H9 (cell line): ENCODE data around the gene PRKD2. TPM values are rescaled to one million over a fixed set of nuclear protein-coding genes. Genes with fewer than 3 reads are reported as not detected.

Experiments used
- DNase-seq: peaks from one replicate; pipeline ENCODE4 v3.0.0-alpha.2; 2017
- H2AFZ ChIP-seq: one replicate; pipeline ENCODE4 v1.6.1; 2013; ENCODE audit warnings: mild to moderate bottlenecking, low read length, control low read depth, moderate library complexity
- H2AK5ac ChIP-seq: 2 replicates; pipeline ENCODE4 v1.6.1; 2013; ENCODE audit warnings: low read length, control low read depth, mixed read lengths; ENCODE audit not compliant: insufficient read length
- H2BK120ac ChIP-seq: one replicate; pipeline ENCODE4 v1.6.1; 2013; ENCODE audit warnings: low read depth, mild to moderate bottlenecking, low read length, control low read depth, inconsistent platforms; ENCODE audit not compliant: poor library complexity, severe bottlenecking
- H2BK12ac ChIP-seq: 2 replicates; pipeline ENCODE4 v1.6.1; 2013; ENCODE audit warnings: low read length, control low read depth, mixed read lengths, low read depth; ENCODE audit not compliant: insufficient read length
- H2BK15ac ChIP-seq: 2 replicates; pipeline ENCODE4 v1.6.1; 2013; ENCODE audit warnings: low read depth, low read length, control low read depth
- H2BK20ac ChIP-seq: one replicate; pipeline ENCODE4 v1.6.1; 2013; ENCODE audit warnings: low read depth, mild to moderate bottlenecking, low read length, control low read depth, inconsistent platforms; ENCODE audit not compliant: poor library complexity, severe bottlenecking
- H2BK5ac ChIP-seq: 2 replicates; pipeline ENCODE4 v1.6.1; 2013; ENCODE audit warnings: low read length, control low read depth, mixed read lengths; ENCODE audit not compliant: insufficient read length
- H3K14ac ChIP-seq: 2 replicates; pipeline ENCODE4 v1.6.1; 2013; ENCODE audit warnings: low read length, control low read depth; ENCODE audit not compliant: insufficient read depth
- H3K18ac ChIP-seq: 2 replicates; pipeline ENCODE4 v1.6.1; 2013; ENCODE audit warnings: low read depth, mild to moderate bottlenecking, mixed read lengths, low read length, control low read depth; ENCODE audit not compliant: insufficient read length
- H3K23ac ChIP-seq: 2 replicates; pipeline ENCODE4 v1.6.1; 2013; ENCODE audit warnings: low read length, control low read depth, mixed read lengths, low read depth; ENCODE audit not compliant: insufficient read length
- H3K23me2 ChIP-seq: 2 replicates; pipeline ENCODE4 v1.6.1; 2013; ENCODE audit warnings: low read depth, mild to moderate bottlenecking, mixed read lengths, low read length, control low read depth; ENCODE audit not compliant: insufficient read length, poor library complexity, severe bottlenecking
- H3K27ac ChIP-seq: 2 replicates; pipeline ENCODE4 v1.5.1; 2013; ENCODE audit warnings: low read length, control low read depth, mixed read lengths, low read depth; ENCODE audit not compliant: insufficient read length
- H3K27me3 ChIP-seq: 2 replicates; pipeline ENCODE4 v1.6.1; 2013; ENCODE audit warnings: low read length, control low read depth, inconsistent platforms; ENCODE audit not compliant: insufficient read depth
- H3K4ac ChIP-seq: 2 replicates; pipeline ENCODE4 v1.6.1; 2013; ENCODE audit warnings: low read depth, mild to moderate bottlenecking, control low read depth, inconsistent platforms, low read length, moderate library complexity
- H3K4me1 ChIP-seq: 2 replicates; pipeline ENCODE4 v1.6.1; 2013; ENCODE audit warnings: low read length, control low read depth, inconsistent platforms; ENCODE audit not compliant: insufficient read depth
- H3K4me2 ChIP-seq: 2 replicates; pipeline ENCODE4 v1.6.1; 2013; ENCODE audit warnings: low read length, control low read depth, mixed read lengths; ENCODE audit not compliant: insufficient read length, insufficient read depth
- H3K56ac ChIP-seq: 2 replicates; pipeline ENCODE4 v1.6.1; 2013; ENCODE audit warnings: low read depth, mild to moderate bottlenecking, mixed read lengths, low read length, control low read depth; ENCODE audit not compliant: insufficient read length
- H3K79me1 ChIP-seq: 2 replicates; pipeline ENCODE4 v1.6.1; 2013; ENCODE audit warnings: low read depth, mild to moderate bottlenecking, moderate library complexity, low read length, control low read depth, inconsistent platforms; ENCODE audit not compliant: insufficient read depth, poor library complexity, severe bottlenecking
- H3K79me2 ChIP-seq: 2 replicates; pipeline ENCODE4 v1.6.1; 2013; ENCODE audit warnings: low read length, control low read depth, inconsistent platforms; ENCODE audit not compliant: insufficient read depth
- H3K9ac ChIP-seq: 2 replicates; pipeline ENCODE4 v1.6.1; 2013; ENCODE audit warnings: low read length, control low read depth, mixed read lengths; ENCODE audit not compliant: insufficient read length; ENCODE audit errors: extremely low read depth
- H3K9me3 ChIP-seq: one replicate; pipeline ENCODE4 v1.6.1; 2013; ENCODE audit warnings: low read depth, low read length, inconsistent platforms; ENCODE audit not compliant: control insufficient read depth
- H3T11ph ChIP-seq: one replicate; pipeline ENCODE4 v1.6.1; 2013; ENCODE audit warnings: mild to moderate bottlenecking, low read length, control low read depth, inconsistent platforms
- H4K20me1 ChIP-seq: one replicate; pipeline ENCODE4 v1.6.1; 2013; ENCODE audit not compliant: control insufficient read depth, insufficient read length, insufficient read depth
- H4K5ac ChIP-seq: 2 replicates; pipeline ENCODE4 v1.6.1; 2013; ENCODE audit warnings: low read depth, mild to moderate bottlenecking, mixed read lengths, low read length, control low read depth; ENCODE audit not compliant: insufficient read length
- H4K8ac ChIP-seq: replicated peaks from 2 replicates; pipeline ENCODE4 v1.6.1; 2013; ENCODE audit warnings: low read length, control low read depth, mixed read lengths, low read depth; ENCODE audit not compliant: insufficient read length
- H4K91ac ChIP-seq: 2 replicates; pipeline ENCODE4 v1.6.1; 2013; ENCODE audit warnings: low read depth, mild to moderate bottlenecking, moderate library complexity, mixed read lengths, low read length, control low read depth; ENCODE audit not compliant: insufficient read length
- H3K27ac Mint-ChIP-seq, 3 experiments: 2 replicates in 2 of 3; 3 replicates in 1 of 3; pipeline ENCODE4 v1.8.0; 2020 to 2021; ENCODE audit warnings: mixed read lengths in 3 of 3, mild to moderate bottlenecking in 1 of 3, moderate library complexity in 1 of 3
- H3K27me3 Mint-ChIP-seq: 2 replicates; pipeline ENCODE4 v1.8.0; 2021; ENCODE audit warnings: low read depth, mild to moderate bottlenecking, moderate library complexity, mixed read lengths
- H3K36me3 Mint-ChIP-seq, 3 experiments: 2 replicates in 2 of 3; 3 replicates in 1 of 3; pipeline ENCODE4 v1.8.0; 2020 to 2021; ENCODE audit warnings: low read depth in 3 of 3, mixed read lengths in 3 of 3; ENCODE audit not compliant: insufficient read depth in 1 of 3
- H3K4me1 Mint-ChIP-seq, 2 experiments: 2 replicates each; pipeline ENCODE4 v1.8.0; 2020; ENCODE audit warnings: mixed read lengths in 2 of 2
- H3K4me3 Mint-ChIP-seq, 2 experiments: 2 replicates in 1 of 2; 3 replicates in 1 of 2; pipeline ENCODE4 v1.8.0; 2020 to 2021; ENCODE audit warnings: mild to moderate bottlenecking in 2 of 2, mixed read lengths in 2 of 2, moderate library complexity in 1 of 2
- H3K9me3 Mint-ChIP-seq, 2 experiments: 2 replicates in 1 of 2; 3 replicates in 1 of 2; pipeline ENCODE4 v1.8.0; 2020; ENCODE audit warnings: mild to moderate bottlenecking in 2 of 2, mixed read lengths in 2 of 2, moderate library complexity in 1 of 2
- CTCF ChIP-seq: fragments of 200-600 bp; sonication (generic); conservative IDR thresholded peaks from 3 replicates; pipeline ENCODE4 v1.8.0; 2021; ENCODE audit warnings: antibody characterized with exemption, mild to moderate bottlenecking
- WGBS: extraction: QIAGEN DNeasy Blood & Tissue Kit; methylation state at CpG from one replicate; pipeline ENCODE4 v1.1.7; 2013; ENCODE audit warnings: missing lambda C conversion rate, low lambda C conversion rate, mixed read lengths; ENCODE audit not compliant: insufficient read length; ENCODE audit errors: extremely low coverage; 5-methylcytosine and 5-hydroxymethylcytosine counted together
- total RNA-seq: library from RNA; stranded (reverse); gene quantifications from 2 replicates; pipeline ENCODE4 v1.2.1, GENCODE V29; 2021

The PRKD2 gene
- total RNA-seq, 1 experiment from 2014 or later = 60.7 TPM

GRCh38 chr19:46756544-46756888 is 39.6 kb upstream of the PRKD2 start:
- H4K91ac ChIP-seq = no peak overlapping the region
- no peak overlapping the region for H3T11ph ChIP-seq
- no peak overlapping the region for H3K4ac ChIP-seq
- no CpG with 5 or more reads among the region's 30 CpGs for WGBS
- H2BK20ac ChIP-seq = no peak overlapping the region
- no peak overlapping the region for H3K14ac ChIP-seq
- no peaks in the 10 kb centered on the region for H3K9me3 ChIP-seq
- no peaks in the 10 kb centered on the region for H3K79me1 ChIP-seq
- H3K4me3 Mint-ChIP-seq = no peak overlapping the region
- H3K23me2 ChIP-seq = no peaks in the 10 kb centered on the region
- no peaks in the 10 kb centered on the region for H3K4me1 ChIP-seq
- H4K20me1 ChIP-seq = no peaks in the 10 kb centered on the region
- H2BK5ac ChIP-seq = no peak overlapping the region
- no peak overlapping the region for H3K23ac ChIP-seq
- H3K4me1 Mint-ChIP-seq = peaks cover 4 to 17% of the 10 kb centered on the region in 2 experiments; a peak in 3 of 4 replicates
- no peak for DNase-seq
- H4K8ac ChIP-seq = no peak overlapping the region
- H3K4me2 ChIP-seq = no peak overlapping the region
- no peak overlapping the region for H2AFZ ChIP-seq
- no peak overlapping the region for H2BK120ac ChIP-seq
- no peak overlapping the region for H3K27ac Mint-ChIP-seq
- H3K56ac ChIP-seq = no peak overlapping the region
- H2BK12ac ChIP-seq = no peak overlapping the region
- no peak overlapping the region for H2BK15ac ChIP-seq
- H3K27me3 ChIP-seq = no peaks in the 10 kb centered on the region
- TF ChIP-seq CTCF = no peak
- H4K5ac ChIP-seq = no peak overlapping the region
- H3K27me3 Mint-ChIP-seq = no peaks in the 10 kb centered on the region
- H3K79me2 ChIP-seq = no peaks in the 10 kb centered on the region
- no peak overlapping the region for H3K9ac ChIP-seq
- no peak overlapping the region for H3K18ac ChIP-seq
- no peaks in the 10 kb centered on the region for H3K9me3 Mint-ChIP-seq
- no peak overlapping the region for H2AK5ac ChIP-seq
- H3K36me3 Mint-ChIP-seq = peaks cover 5 to 39% (median 24%) of the 10 kb centered on the region in 3 experiments; a peak in 6 of 7 replicates
- H3K27ac ChIP-seq = no peak overlapping the region
